HEK293 (cell line): ENCODE results near the gene DCAF4.

Experiments used
- CTCF ChIA-PET: fragments of 350-600 bp; formaldehyde crosslinking; extraction: SDS; loops from one replicate; lab custom pipeline; 2021; ENCODE audit warnings: antibody characterized with exemption; lab: Yijun Ruan, JAX
- POLR2A ChIA-PET: fragments of 300-600 bp; formaldehyde crosslinking; extraction: SDS; loops from one replicate; lab custom pipeline; 2020; ENCODE audit warnings: antibody characterized with exemption, inconsistent platforms; lab: Yijun Ruan, JAX
- H3K27ac ChIP-seq: fragments of 200-500 bp; sonication (Bioruptor generic); 2 replicates; pipeline ENCODE4 v1.5.1; 2014; ENCODE audit warnings: low read depth, low read length, control low read depth, inconsistent platforms; ENCODE audit errors: extremely low read depth
- H3K36me3 ChIP-seq, 2 experiments: fragments of 200-500 bp in 1 of 2; sonication (Bioruptor generic) in 1 of 2; 1 replicate in 1 of 2; 2 replicates in 1 of 2; pipeline ENCODE4 v1.5.1; 2014 to 2017; ENCODE audit warnings: inconsistent platforms in 2 of 2, low read length in 2 of 2; ENCODE audit not compliant: control insufficient read depth in 2 of 2, insufficient read depth in 1 of 2
- H3K4me1 ChIP-seq: fragments of 200-500 bp; sonication (Bioruptor generic); 2 replicates; pipeline ENCODE4 v1.5.1; 2014; ENCODE audit warnings: mild to moderate bottlenecking, low read length, inconsistent platforms; ENCODE audit not compliant: control insufficient read depth, insufficient read depth
- H3K4me3 ChIP-seq: 2 replicates; pipeline ENCODE4 v1.5.1; 2011; ENCODE audit warnings: low read depth, mild to moderate bottlenecking, control low read depth, low read length, moderate library complexity
- H3K9me3 ChIP-seq: fragments of 200-500 bp; sonication (Bioruptor generic); 2 replicates; pipeline ENCODE4 v1.5.1; 2014; ENCODE audit warnings: low read depth, low read length, inconsistent platforms; ENCODE audit not compliant: control insufficient read depth, insufficient read depth
- BCL6B ChIP-seq: fragments of 450-650 bp; formaldehyde crosslinking; IDR thresholded peaks from 2 replicates; pipeline ENCODE4 v1.5.1; 2017; ENCODE audit warnings: missing biosample characterization, missing genetic modification characterization
- ELK4 ChIP-seq: IDR thresholded peaks from 2 replicates; pipeline ENCODE4 v1.6.1; 2011; ENCODE audit warnings: mild to moderate bottlenecking, low read depth, low read length, borderline replicate concordance
- FEZF1 ChIP-seq: fragments of 450-650 bp; formaldehyde crosslinking; IDR thresholded peaks from 2 replicates; pipeline ENCODE4 v1.5.1; 2016; ENCODE audit warnings: missing biosample characterization, missing genetic modification characterization
- HOXC10 ChIP-seq: sonication (generic); formaldehyde crosslinking; IDR thresholded peaks from 2 replicates; pipeline ENCODE4 v1.8.1; 2023; ENCODE audit warnings: mild to moderate bottlenecking, missing genetic modification reagents
- KLF10 ChIP-seq: fragments of 450-650 bp; IDR thresholded peaks from 2 replicates; pipeline ENCODE4 v1.5.1; 2018; ENCODE audit warnings: missing biosample characterization, mild to moderate bottlenecking, missing genetic modification characterization
- KLF8 ChIP-seq: fragments of 450-650 bp; formaldehyde crosslinking; IDR thresholded peaks from 2 replicates; pipeline ENCODE4 v1.5.1; 2016; ENCODE audit warnings: missing biosample characterization, missing genetic modification characterization
- MEIS1 ChIP-seq: sonication (generic); formaldehyde crosslinking; IDR thresholded peaks from 2 replicates; pipeline ENCODE4 v1.8.1; 2022; ENCODE audit warnings: missing genetic modification reagents, mild to moderate bottlenecking, borderline replicate concordance
- SCRT1 ChIP-seq: fragments of 450-650 bp; formaldehyde crosslinking; IDR thresholded peaks from 2 replicates; pipeline ENCODE4 v1.5.1; 2016; ENCODE audit warnings: missing biosample characterization, missing genetic modification characterization, borderline replicate concordance
- TRIM28 ChIP-seq: IDR thresholded peaks from 2 replicates; pipeline ENCODE4 v1.6.1; 2011; ENCODE audit warnings: low read length, control low read depth, borderline replicate concordance
- ZBTB20 ChIP-seq: fragments of 450-650 bp; formaldehyde crosslinking; IDR thresholded peaks from 2 replicates; pipeline ENCODE4 v1.5.1; 2016; ENCODE audit warnings: missing biosample characterization, missing genetic modification characterization
- ZIC2 ChIP-seq: fragments of 450-650 bp; formaldehyde crosslinking; IDR thresholded peaks from 2 replicates; pipeline ENCODE4 v1.5.1; 2016; ENCODE audit warnings: missing biosample characterization, missing genetic modification characterization
- ZNF146 ChIP-seq: fragments of 450-650 bp; formaldehyde crosslinking; IDR thresholded peaks from 2 replicates; pipeline ENCODE4 v1.5.1; 2016; ENCODE audit warnings: missing biosample characterization, missing genetic modification characterization
- ZNF16 ChIP-seq: fragments of 450-650 bp; formaldehyde crosslinking; IDR thresholded peaks from 2 replicates; pipeline ENCODE4 v1.5.1; 2016; ENCODE audit warnings: low read depth, missing biosample characterization, missing genetic modification characterization
- ZNF211 ChIP-seq: fragments of 450-650 bp; formaldehyde crosslinking; IDR thresholded peaks from 2 replicates; pipeline ENCODE4 v1.5.1; 2016; ENCODE audit warnings: low read depth, missing biosample characterization, missing genetic modification characterization
- ZNF292 ChIP-seq: fragments of 450-650 bp; formaldehyde crosslinking; IDR thresholded peaks from 2 replicates; pipeline ENCODE4 v1.5.1; 2016; ENCODE audit warnings: low read depth, missing biosample characterization, missing genetic modification characterization, borderline replicate concordance
- ZNF37A ChIP-seq: fragments of 450-650 bp; IDR thresholded peaks from 2 replicates; pipeline ENCODE4 v1.5.1; 2018; ENCODE audit warnings: missing biosample characterization, missing genetic modification characterization
- ZNF501 ChIP-seq: fragments of 450-650 bp; formaldehyde crosslinking; IDR thresholded peaks from 2 replicates; pipeline ENCODE4 v1.5.1; 2016; ENCODE audit warnings: missing biosample characterization, missing genetic modification characterization
- ZNF555 ChIP-seq: fragments of 450-650 bp; formaldehyde crosslinking; conservative IDR thresholded peaks from 2 replicates; pipeline ENCODE4 v1.5.1; 2017; ENCODE audit warnings: missing biosample characterization, mild to moderate bottlenecking, missing genetic modification characterization, inconsistent platforms
- ZNF571 ChIP-seq: fragments of 450-650 bp; formaldehyde crosslinking; IDR thresholded peaks from 2 replicates; pipeline ENCODE4 v1.5.0; 2017; ENCODE audit warnings: missing biosample characterization, missing genetic modification characterization
- ZNF621 ChIP-seq: fragments of 450-650 bp; formaldehyde crosslinking; IDR thresholded peaks from 2 replicates; pipeline ENCODE4 v1.5.1; 2017; ENCODE audit warnings: missing biosample characterization, missing genetic modification characterization
- ZNF645 ChIP-seq: fragments of 450-650 bp; formaldehyde crosslinking; IDR thresholded peaks from 2 replicates; pipeline ENCODE4; 2016; ENCODE audit warnings: missing biosample characterization, missing genetic modification characterization
- ZNF677 ChIP-seq: fragments of 450-650 bp; IDR thresholded peaks from 2 replicates; pipeline ENCODE4 v1.5.0; 2018; ENCODE audit warnings: missing biosample characterization, mild to moderate bottlenecking, missing genetic modification characterization, moderate library complexity
- ZNF701 ChIP-seq: fragments of 450-650 bp; formaldehyde crosslinking; IDR thresholded peaks from 2 replicates; pipeline ENCODE4 v1.5.1; 2016; ENCODE audit warnings: missing biosample characterization, missing genetic modification characterization
- ZNF791 ChIP-seq: fragments of 450-650 bp; formaldehyde crosslinking; IDR thresholded peaks from 2 replicates; pipeline ENCODE4 v1.5.1; 2016; ENCODE audit warnings: missing biosample characterization, missing genetic modification characterization
- ZNF843 ChIP-seq: fragments of 450-650 bp; formaldehyde crosslinking; IDR thresholded peaks from 2 replicates; pipeline ENCODE4 v1.5.1; 2016; ENCODE audit warnings: missing biosample characterization, missing genetic modification characterization
- ZSCAN23 ChIP-seq: fragments of 450-650 bp; formaldehyde crosslinking; IDR thresholded peaks from 2 replicates; pipeline ENCODE4 v1.5.1; 2016; ENCODE audit warnings: missing biosample characterization, missing genetic modification characterization
- ZSCAN4 ChIP-seq: fragments of 450-650 bp; formaldehyde crosslinking; IDR thresholded peaks from 2 replicates; pipeline ENCODE4 v1.5.1; 2017; ENCODE audit warnings: missing biosample characterization, missing genetic modification characterization

The DCAF4 gene

GRCh38 chr14:72975770-72976169 lies 49.5 kb downstream of the DCAF4 start:
- no peak overlapping the region for H3K4me3 ChIP-seq
- peaks cover 0 to 70% of the 10 kb centered on the region in 2 experiments; a peak in 2 of 3 replicates for H3K36me3 ChIP-seq
- H3K9me3 ChIP-seq: no peaks in the 10 kb centered on the region
- no peak overlapping the region for H3K27ac ChIP-seq
- no peaks in the 10 kb centered on the region for H3K4me1 ChIP-seq
- TF ChIP-seq HOXC10 (CRISPR knock-in tag): no peak
- no peak for TF ChIP-seq TRIM28
- no peak for TF ChIP-seq FEZF1 (tag by site-specific recombination)
- no peak for TF ChIP-seq ZNF501 (tag by site-specific recombination)
- TF ChIP-seq ZNF292: no peak
- CTCF ChIA-PET: interaction anchor here (0.7 kb wide), 1 partner anchor 12 kb away, joined by 3 read pairs; no protein-coding TSS in a partner anchor
- POLR2A ChIA-PET: no interaction called here

- ChIA-PET CTCF (no interaction called here), POLR2A (interaction anchor here (0.6 kb wide), 1 partner anchor 161 kb away, joined by 3 read pairs; no protein-coding TSS in a partner anchor)
- Histone ChIP-seq H3K4me3 (no peak overlapping the region), H3K36me3 (peaks cover 0 to 60% of the 10 kb centered on the region in 2 experiments; a peak in 2 of 3 replicates), H3K27ac (no peak overlapping the region), H3K9me3 (no peaks in the 10 kb centered on the region), H3K4me1 (no peaks in the 10 kb centered on the region)
- TF ChIP-seq ZNF555 (tag by site-specific recombination): no peak
- TF ChIP-seq ZNF16 (tag by site-specific recombination): no peak
Observed at GRCh38 chr14:72978856-72979255, 52.6 kb downstream of the DCAF4 start.

- POLR2A ChIA-PET: no interaction called here
- CTCF ChIA-PET: no interaction called here
- Histone ChIP-seq H3K4me1 (no peaks in the 10 kb centered on the region), H3K36me3 (peaks cover 0 to 50% of the 10 kb centered on the region in 2 experiments; a peak in 2 of 3 replicates), H3K9me3 (no peaks in the 10 kb centered on the region), H3K4me3 (no peak overlapping the region), H3K27ac (no peak overlapping the region)
- TF ChIP-seq ZNF621 (tag by site-specific recombination) (no peak), KLF10 (tag by site-specific recombination) (no peak), ZBTB20 (no peak), KLF8 (tag by site-specific recombination) (no peak), ZNF211 (tag by site-specific recombination) (no peak), MEIS1 (no peak), BCL6B (tag by site-specific recombination) (no peak), ZSCAN23 (no peak), ZNF645 (tag by site-specific recombination) (no peak), ZNF791 (tag by site-specific recombination) (no peak), ZNF843 (no peak)
- TF ChIP-seq, all 188 proteins: peak for 0
Observed at GRCh38 chr14:72980863-72981262, 54.6 kb downstream of the DCAF4 start.

GRCh38 chr14:72982146-72982708 lies 56.0 kb downstream of the DCAF4 start:
- Histone ChIP-seq H3K9me3 (no peaks in the 10 kb centered on the region), H3K4me1 (no peaks in the 10 kb centered on the region), H3K4me3 (no peak overlapping the region), H3K36me3 (peaks cover 0 to 57% of the 10 kb centered on the region in 2 experiments; a peak in 2 of 3 replicates), H3K27ac (no peak overlapping the region)
- CTCF ChIA-PET: interaction anchor here (0.6 to 0.7 kb wide), 3 partner anchors 429 to 999 kb away, joined by 3 to 6 read pairs (median 5); no protein-coding TSS in a partner anchor
- POLR2A ChIA-PET: no interaction called here
- no peak for TF ChIP-seq ZNF701 (tag by site-specific recombination)
- TF ChIP-seq SCRT1 (tag by site-specific recombination): no peak
- no peak for TF ChIP-seq ELK4
- no peak for TF ChIP-seq ZNF146 (tag by site-specific recombination)
- no peak for TF ChIP-seq ZNF677
- no peak for TF ChIP-seq ZNF37A (tag by site-specific recombination)
- no peak for TF ChIP-seq ZSCAN4 (tag by site-specific recombination)
- no peak for TF ChIP-seq ZNF571 (tag by site-specific recombination)
- no peak for TF ChIP-seq ZIC2 (tag by site-specific recombination)
